GM06990 (cell line): Measurements from ENCODE around the gene CHRNG.

Experiments used
- DNase-seq: peaks from one replicate; pipeline ENCODE4 v3.0.0-alpha.2; 2011; ENCODE audit not compliant: insufficient read length; ENCODE audit errors: extremely low read depth
- H3K27me3 ChIP-seq: replicated peaks from 2 replicates; pipeline ENCODE4 v1.6.0; 2011; ENCODE audit warnings: low read length; ENCODE audit not compliant: control insufficient read depth, insufficient read depth
- H3K36me3 ChIP-seq: 2 replicates; pipeline ENCODE4 v1.5.1; 2011; ENCODE audit warnings: low read length; ENCODE audit not compliant: control insufficient read depth, insufficient read depth
- H3K4me3 ChIP-seq: replicated peaks from 2 replicates; pipeline ENCODE4 v1.5.1; 2011; ENCODE audit warnings: low read depth, mild to moderate bottlenecking, control low read depth, low read length
- TF ChIP-seq, protein P1 (sequence below): IDR thresholded peaks from 2 replicates; pipeline ENCODE4 v1.5.1; 2011; ENCODE audit warnings: low read length, control low read depth, mild to moderate bottlenecking, inconsistent platforms; ENCODE audit not compliant: insufficient read depth, poor library complexity, severe bottlenecking

The CHRNG gene

DNA sequence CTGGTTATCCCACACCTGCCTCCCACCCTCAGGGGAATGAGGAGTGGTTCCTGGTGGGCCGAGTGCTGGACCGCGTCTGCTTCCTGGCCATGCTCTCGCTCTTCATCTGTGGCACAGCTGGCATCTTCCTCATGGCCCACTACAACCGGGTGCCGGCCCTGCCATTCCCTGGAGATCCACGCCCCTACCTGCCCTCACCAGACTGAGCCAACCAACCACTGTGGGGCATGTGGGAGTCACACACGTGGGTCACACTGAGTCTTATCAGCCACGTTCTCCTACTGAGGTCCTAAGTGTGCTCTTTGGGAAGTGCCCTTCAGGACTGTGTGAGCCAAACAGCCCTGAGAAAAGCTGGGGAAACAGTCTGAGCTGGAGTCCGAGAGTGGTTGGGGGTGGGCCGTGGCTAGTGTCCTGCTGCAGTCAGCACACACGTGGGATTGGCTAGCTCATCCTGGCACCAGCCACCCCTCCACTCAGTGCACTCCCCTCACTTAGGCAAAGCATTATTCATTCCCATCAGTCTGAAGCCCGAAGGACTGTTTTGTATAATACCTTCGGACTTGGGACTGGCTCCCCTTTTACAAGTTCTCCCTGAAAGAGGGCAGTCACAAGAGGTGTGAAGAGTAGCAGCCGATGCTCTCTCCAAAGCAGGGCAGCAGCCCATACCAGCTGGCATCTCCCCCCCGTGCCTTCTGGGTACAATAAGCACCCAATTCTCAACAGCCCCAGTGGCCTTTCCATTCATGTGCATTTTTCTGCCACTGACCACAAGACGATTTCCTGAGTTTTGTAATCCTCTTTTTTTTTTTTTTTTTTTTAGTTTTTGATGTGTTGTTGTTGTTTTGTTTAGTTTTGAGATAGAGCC lies 6.3 kb downstream of the CHRNG start:
- TF ChIP-seq, protein P1, sequence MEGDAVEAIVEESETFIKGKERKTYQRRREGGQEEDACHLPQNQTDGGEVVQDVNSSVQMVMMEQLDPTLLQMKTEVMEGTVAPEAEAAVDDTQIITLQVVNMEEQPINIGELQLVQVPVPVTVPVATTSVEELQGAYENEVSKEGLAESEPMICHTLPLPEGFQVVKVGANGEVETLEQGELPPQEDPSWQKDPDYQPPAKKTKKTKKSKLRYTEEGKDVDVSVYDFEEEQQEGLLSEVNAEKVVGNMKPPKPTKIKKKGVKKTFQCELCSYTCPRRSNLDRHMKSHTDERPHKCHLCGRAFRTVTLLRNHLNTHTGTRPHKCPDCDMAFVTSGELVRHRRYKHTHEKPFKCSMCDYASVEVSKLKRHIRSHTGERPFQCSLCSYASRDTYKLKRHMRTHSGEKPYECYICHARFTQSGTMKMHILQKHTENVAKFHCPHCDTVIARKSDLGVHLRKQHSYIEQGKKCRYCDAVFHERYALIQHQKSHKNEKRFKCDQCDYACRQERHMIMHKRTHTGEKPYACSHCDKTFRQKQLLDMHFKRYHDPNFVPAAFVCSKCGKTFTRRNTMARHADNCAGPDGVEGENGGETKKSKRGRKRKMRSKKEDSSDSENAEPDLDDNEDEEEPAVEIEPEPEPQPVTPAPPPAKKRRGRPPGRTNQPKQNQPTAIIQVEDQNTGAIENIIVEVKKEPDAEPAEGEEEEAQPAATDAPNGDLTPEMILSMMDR: no peak
- no peak for DNase-seq
- Histone ChIP-seq H3K36me3 (peaks cover 12% of the 10 kb centered on the region), H3K4me3 (no peak overlapping the region), H3K27me3 (no peaks in the 10 kb centered on the region)

GRCh38 chr2:232547991-232548390 lies 8.5 kb downstream of the CHRNG start:
- no peaks in the 10 kb centered on the region for H3K27me3 ChIP-seq
- DNase-seq: no peak
- TF ChIP-seq, protein P1: no peak
- H3K36me3 ChIP-seq: peaks cover 12% of the 10 kb centered on the region
- no peak overlapping the region for H3K4me3 ChIP-seq

DNA sequence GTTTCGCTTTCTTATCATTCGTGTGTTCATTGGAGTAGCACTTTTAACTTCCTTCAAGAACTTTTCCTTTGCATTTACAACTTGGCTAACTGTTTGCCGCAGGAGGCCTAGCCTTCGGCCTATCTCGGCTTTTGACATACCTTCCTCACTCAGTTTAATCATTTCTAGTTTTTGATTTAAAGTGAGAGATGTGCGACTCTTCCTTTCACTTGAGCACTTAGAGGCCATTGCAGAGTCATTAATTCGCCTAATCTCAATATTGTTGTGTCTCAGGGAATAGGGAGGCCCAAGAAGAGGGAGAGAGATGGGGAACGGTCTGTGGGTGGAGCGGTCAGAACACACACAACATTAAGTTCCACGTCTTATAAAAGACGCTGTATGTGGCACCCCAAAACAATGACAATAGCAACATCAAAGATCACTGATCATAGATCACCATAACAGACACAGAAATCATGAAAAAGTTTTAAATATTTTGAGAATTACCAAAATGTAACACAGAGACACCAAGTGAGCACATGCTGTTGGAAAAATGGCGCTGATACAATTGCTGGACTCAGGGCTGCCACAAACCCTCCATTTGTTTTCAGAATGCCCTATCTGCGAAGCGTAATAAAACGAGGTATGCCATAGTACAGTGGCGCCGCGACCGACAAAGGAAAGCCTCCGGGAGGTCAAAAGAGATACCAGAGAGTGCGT lies 10.3 kb downstream of the CHRNG start:
- DNase-seq: no peak
- TF ChIP-seq, protein P1: no peak

DNA sequence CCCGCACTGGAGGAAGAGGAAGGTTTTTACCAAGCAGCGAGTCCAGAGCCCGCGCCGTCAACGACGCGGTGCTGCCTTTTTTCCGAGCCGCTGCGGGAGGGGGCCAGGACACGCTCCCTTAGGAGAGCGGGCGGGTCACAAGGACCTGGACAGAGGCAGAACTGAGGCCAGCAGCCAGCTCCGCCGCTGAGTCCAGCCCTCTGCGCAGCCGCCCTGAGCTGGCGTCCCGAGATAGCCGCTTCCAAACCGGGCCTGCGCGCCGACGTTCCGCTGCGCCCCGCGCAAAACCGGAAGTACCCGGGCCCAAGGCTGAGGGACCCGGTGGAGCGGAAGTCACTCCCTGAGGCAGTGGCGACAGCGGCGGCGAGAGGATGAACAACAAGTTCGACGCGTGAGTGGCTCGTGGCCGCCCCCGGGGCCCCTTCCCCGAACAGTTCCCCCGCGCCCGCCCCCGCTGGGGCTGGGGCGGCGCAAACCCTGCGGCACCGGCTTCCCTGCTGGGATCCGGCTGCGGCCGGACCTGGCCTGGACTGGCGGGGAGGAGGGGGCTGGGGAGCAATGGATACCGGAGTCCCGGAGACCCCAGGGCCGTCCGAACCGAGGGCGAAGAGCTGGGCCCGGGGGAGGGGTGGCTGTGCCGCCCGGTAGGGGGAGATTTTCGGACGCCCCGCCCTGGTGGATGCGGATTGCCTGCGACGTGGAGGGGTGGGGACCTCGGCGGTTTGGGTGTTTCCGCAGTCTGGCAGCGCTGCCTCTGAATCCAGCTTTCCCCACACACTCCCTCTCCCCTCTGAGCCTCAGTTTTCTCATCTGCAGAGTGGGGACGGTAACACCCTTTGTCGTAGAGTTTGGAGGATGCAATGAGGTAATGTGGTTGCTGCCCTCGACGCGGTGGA lies 11.1 kb downstream of the CHRNG start, which contains the start of the genes EIF4E2 and TIGD1:
Gene EIF4E2 (plus strand): TSS at position 336 of the 896 bp plus-strand sequence. CDS start 36 bp downstream, at position 372.
Gene TIGD1 (minus strand): TSS at position 204 of the 896 bp plus-strand sequence. CDS start 675 bp downstream, outside the sequence.
- Histone ChIP-seq H3K36me3 (peaks cover 7% of the 10 kb centered on the region), H3K27me3 (no peaks in the 10 kb centered on the region), H3K4me3 (peak within 1 kb of the TSS; percentile 95)
- peak; percentile 93 for DNase-seq
- TF ChIP-seq, protein P1: peak; percentile 18

More for the DNA sequence above, 10.3 kb downstream of the CHRNG start:
- H3K27me3 ChIP-seq: no peaks in the 10 kb centered on the region
- H3K36me3 ChIP-seq: peaks cover 9% of the 10 kb centered on the region
- H3K4me3 ChIP-seq: peak overlapping the region; percentile 95

GRCh38 chr2:232551250-232551638 lies 11.8 kb downstream of the CHRNG start:
- peak overlapping the region; percentile 95 for H3K4me3 ChIP-seq
- H3K27me3 ChIP-seq: no peaks in the 10 kb centered on the region
- TF ChIP-seq, protein P1: no peak
- DNase-seq: no peak
- peaks cover 3% of the 10 kb centered on the region for H3K36me3 ChIP-seq
